HCT116 (cell line): ENCODE results near the gene MRPL36.

Experiments
- CTCF ChIP-seq, 3 experiments: fragments of 200-600 bp in 1 of 3; sonication (generic) in 1 of 3; IDR thresholded peaks in 2 of 3; conservative IDR thresholded peaks in 1 of 3; 2 replicates each; pipeline ENCODE4 v1.5.1; 2012 to 2017; ENCODE audit warnings: low read depth in 2 of 3, low read length in 2 of 3, antibody characterized with exemption in 1 of 3, borderline replicate concordance in 1 of 3, control low read depth in 1 of 3, mild to moderate bottlenecking in 1 of 3, mixed read lengths in 1 of 3, mixed run types in 1 of 3, moderate library complexity in 1 of 3; ENCODE audit not compliant: insufficient read depth in 1 of 3
- ZFX ChIP-seq: fragments of 450-650 bp; IDR thresholded peaks from 2 replicates; pipeline ENCODE4 v1.6.1; 2017

- TF ChIP-seq CTCF (IDR thresholded peaks at IDR 0.05 in 2 of 3, conservative IDR thresholded peaks at IDR 0.05 in 1 of 3; ENCODE audit: borderline replicate concordance in 1 of 3, insufficient read depth in 1 of 3, low read depth in 2 of 3, low read length in 2 of 3) (no peak), ZFX (no peak)
Observed at GRCh38 chr5:1785062-1785461, 14.6 kb downstream of the MRPL36 start.
